ENCODE measurements around the gene PHACTR1. TPM values are rescaled to one million over a fixed set of nuclear protein-coding genes. Genes with fewer than 3 reads are reported as not detected.

Gene PHACTR1
- total and polyA plus RNA-seq, 12 donors = 6.3 to 150 (median 79.9) TPM

- Histone ChIP-seq H3K4me3 (no peak overlapping the region), H3K9me3 (no peaks in the 10 kb centered on the region), H3K36me3 (peaks cover 0 to 11% (median 0%) of the 10 kb centered on the region in 9 donors), H3K4me1 (peaks cover 0 to 31% (median 18%) of the 10 kb centered on the region in 9 donors), H3K27me3 (no peaks in the 10 kb centered on the region), H3K27ac (no peak overlapping the region)
- no peak for ATAC-seq
- intact Hi-C loops (cut with DNase I) = no loop called here
- no peak for DNase-seq
- 92 to 93% methylated on average over 3 of the region's 3 CpGs for WGBS, 2 donors
- TF ChIP-seq CTCF (IDR thresholded peaks at IDR 0.05) = no peak
Observed at GRCh38 chr6:13220266-13220665, 503.7 kb downstream of the PHACTR1 start.

- Histone ChIP-seq H3K4me1 (peaks cover 0 to 19% (median 11%) of the 10 kb centered on the region in 9 donors), H3K27ac (no peak overlapping the region), H3K9me3 (no peaks in the 10 kb centered on the region), H3K4me3 (no peak overlapping the region), H3K36me3 (peaks cover 0 to 11% (median 0%) of the 10 kb centered on the region in 9 donors), H3K27me3 (no peaks in the 10 kb centered on the region)
- DNase-seq = no peak
- 79 to 84% methylated on average over 4 of the region's 4 CpGs for WGBS, 2 donors
- intact Hi-C loops (cut with DNase I) = no loop called here
- no peak for TF ChIP-seq CTCF (IDR thresholded peaks at IDR 0.05)
- ATAC-seq = no peak
Observed at GRCh38 chr6:13222048-13222447, 505.5 kb downstream of the PHACTR1 start.

GRCh38 chr6:13226071-13226470, 509.5 kb downstream of the PHACTR1 start:
- DNase-seq = no peak
- intact Hi-C loops (cut with DNase I) = no loop called here
- ATAC-seq = no peak
- peaks cover 0 to 31% (median 3%) of the 10 kb centered on the region in 9 donors for H3K36me3 ChIP-seq
- H3K27me3 ChIP-seq = no peaks in the 10 kb centered on the region
- H3K9me3 ChIP-seq = no peaks in the 10 kb centered on the region
- no peak overlapping the region for H3K27ac ChIP-seq
- H3K4me3 ChIP-seq = no peak overlapping the region
- TF ChIP-seq CTCF (IDR thresholded peaks at IDR 0.05) = no peak
- H3K4me1 ChIP-seq = peaks cover 0 to 5% (median 0%) of the 10 kb centered on the region in 9 donors
- WGBS, 2 donors = 74 to 76% methylated on average over 2 of the region's 2 CpGs

GRCh38 chr6:13228264-13229204, 512.0 kb downstream of the PHACTR1 start:
- peaks cover 0 to 5% (median 0%) of the 10 kb centered on the region in 9 donors for H3K4me1 ChIP-seq
- peaks cover 0 to 46% (median 6%) of the 10 kb centered on the region in 9 donors for H3K36me3 ChIP-seq
- intact Hi-C loops (cut with DNase I) = no loop called here
- WGBS, 2 donors = 89 to 91% methylated on average over 9 of the region's 9 CpGs
- no peak overlapping the region for H3K4me3 ChIP-seq
- TF ChIP-seq CTCF (IDR thresholded peaks at IDR 0.05) = no peak
- no peak overlapping the region for H3K27ac ChIP-seq
- ATAC-seq (no peak), DNase-seq (no peak)
- no peaks in the 10 kb centered on the region for H3K27me3 ChIP-seq
- H3K9me3 ChIP-seq = no peaks in the 10 kb centered on the region
